ENCODE results near the gene C2CD3.

C2CD3 gene

DNA sequence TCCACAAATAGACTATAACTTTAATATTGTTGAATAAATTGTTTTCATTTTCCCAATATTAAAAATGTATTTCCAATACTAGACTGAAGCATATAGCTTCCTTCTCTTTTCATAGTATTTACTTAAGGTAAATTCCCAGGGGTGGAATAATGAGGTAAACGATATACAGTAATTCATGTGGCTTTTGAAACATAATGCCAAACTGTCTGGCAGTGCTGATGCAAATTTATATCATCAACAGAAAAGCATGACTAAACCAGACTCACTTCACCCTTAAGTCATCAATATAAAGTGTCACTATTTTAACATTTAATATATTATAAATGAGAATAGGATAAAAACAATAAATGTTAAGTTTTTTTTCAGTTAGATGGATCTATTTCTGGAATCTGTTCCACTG is 13.6 kb downstream of the C2CD3 start:
- TF ChIP-seq, protein P1, sequence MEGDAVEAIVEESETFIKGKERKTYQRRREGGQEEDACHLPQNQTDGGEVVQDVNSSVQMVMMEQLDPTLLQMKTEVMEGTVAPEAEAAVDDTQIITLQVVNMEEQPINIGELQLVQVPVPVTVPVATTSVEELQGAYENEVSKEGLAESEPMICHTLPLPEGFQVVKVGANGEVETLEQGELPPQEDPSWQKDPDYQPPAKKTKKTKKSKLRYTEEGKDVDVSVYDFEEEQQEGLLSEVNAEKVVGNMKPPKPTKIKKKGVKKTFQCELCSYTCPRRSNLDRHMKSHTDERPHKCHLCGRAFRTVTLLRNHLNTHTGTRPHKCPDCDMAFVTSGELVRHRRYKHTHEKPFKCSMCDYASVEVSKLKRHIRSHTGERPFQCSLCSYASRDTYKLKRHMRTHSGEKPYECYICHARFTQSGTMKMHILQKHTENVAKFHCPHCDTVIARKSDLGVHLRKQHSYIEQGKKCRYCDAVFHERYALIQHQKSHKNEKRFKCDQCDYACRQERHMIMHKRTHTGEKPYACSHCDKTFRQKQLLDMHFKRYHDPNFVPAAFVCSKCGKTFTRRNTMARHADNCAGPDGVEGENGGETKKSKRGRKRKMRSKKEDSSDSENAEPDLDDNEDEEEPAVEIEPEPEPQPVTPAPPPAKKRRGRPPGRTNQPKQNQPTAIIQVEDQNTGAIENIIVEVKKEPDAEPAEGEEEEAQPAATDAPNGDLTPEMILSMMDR (IDR thresholded peaks at IDR 0.05; ENCODE audit: low read depth, low read length) = no peak
- H3K4me3 ChIP-seq (ENCODE audit: low read depth, low read length) = no peak overlapping the region

DNA sequence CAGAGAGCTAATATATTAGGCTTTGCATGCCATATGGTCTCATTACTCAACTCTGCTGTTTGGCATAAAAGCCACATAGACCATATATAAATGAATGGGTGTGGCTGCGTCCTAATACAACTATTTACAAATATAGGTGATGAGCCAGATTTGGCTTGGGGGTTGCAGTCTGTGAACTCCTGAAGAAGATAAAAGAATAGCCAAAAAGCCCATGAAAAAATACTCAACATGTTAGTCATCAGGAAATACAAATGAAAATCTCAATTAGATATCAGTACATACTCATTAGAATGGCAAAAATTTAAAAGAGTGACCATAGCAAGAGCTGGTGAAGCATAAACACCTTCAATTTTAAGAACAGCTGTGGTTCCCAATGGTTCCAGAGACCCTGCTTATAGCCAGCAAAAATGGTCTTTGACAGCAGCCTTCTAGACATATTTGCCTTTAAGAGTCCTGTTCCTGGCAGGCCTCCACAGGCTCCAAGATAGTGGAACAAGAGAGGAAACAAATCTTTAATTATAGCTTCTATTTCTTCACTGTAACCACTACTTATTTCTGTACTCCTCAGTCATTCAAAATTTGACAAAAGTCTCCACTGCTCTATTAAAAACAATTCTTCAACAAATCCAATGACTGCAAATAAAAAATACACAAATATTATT is 16.1 kb downstream of the C2CD3 start:
- TF ChIP-seq, protein P1 (IDR thresholded peaks at IDR 0.05; ENCODE audit: low read depth, low read length) = no peak
- H3K4me3 ChIP-seq (ENCODE audit: low read depth, low read length) = no peak overlapping the region

DNA sequence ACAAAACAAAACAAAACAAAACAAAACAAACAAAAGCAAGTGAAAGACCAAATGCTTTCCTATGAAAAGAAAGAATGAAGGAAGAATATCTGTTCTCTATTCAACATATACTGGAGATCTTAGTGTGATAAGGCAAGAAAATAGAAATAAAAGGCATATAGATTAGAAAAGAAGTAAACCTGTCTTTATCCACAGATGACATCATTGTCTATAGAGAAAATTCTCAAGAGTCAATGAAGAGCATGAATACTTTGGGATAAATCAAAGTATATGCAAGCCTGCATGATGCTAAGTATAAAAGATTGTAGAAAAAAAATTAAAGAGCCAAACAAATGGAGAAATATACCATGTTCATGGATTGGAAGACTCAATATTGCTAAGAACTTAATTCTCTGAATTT is 17.6 kb downstream of the C2CD3 start:
- TF ChIP-seq, protein P1 (IDR thresholded peaks at IDR 0.05; ENCODE audit: low read depth, low read length) = no peak
- no peak overlapping the region for H3K4me3 ChIP-seq (ENCODE audit: low read depth, low read length)

DNA sequence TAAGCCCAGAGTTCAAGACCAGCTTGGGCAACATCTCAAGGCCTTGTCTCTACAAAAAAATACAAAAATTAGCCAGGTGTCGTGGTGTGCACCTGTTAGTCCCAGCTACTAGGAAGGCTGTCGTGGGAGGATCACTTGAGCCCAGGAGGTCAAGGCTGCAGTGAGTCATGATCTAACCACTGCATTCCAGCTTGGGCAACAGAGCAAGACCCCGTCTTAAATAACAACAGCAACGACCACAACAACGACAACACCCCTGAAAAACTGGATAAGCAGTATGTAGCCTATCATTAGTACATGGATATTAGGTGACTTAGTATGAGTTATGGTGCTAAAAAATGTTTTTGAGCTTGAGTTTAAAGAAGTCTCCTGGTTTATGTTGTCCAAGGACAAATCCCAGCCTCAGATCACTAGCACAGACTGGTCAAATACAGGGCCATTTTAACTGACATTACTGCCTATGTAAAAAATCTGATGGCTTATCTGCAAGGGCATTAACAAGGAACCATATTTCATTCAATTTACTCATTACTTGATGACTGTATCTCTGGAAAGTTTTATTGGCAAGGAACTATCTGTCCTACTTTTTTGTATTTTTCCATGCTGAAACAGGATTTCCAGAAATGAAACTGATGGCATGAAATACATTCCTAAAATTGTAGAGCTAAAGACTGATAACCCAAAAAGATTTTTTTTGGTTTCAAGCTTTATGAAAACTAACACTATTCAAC is 23.4 kb downstream of the C2CD3 start:
- TF ChIP-seq, protein P1 (IDR thresholded peaks at IDR 0.05; ENCODE audit: low read depth, low read length) = no peak
- H3K4me3 ChIP-seq (ENCODE audit: low read depth, low read length) = no peak overlapping the region

DNA sequence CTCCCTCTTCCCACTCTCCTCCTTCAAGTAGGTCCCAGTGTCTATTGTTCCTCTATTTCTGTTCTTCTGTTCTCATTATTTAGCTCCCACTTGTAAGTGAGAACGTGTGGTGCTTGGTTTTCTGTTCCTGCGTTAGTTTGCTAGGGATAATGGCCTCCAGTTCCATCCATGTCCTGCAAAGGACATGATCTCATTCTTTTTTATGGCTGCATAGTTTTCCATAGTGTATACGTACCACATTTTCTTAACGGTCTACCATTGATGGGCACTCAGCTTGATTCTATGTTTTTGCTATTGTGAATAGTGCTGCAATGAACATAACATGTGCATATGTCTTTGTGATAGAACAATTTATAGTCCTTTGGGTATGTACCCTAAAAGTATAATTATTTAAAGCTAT is 26.2 kb downstream of the C2CD3 start:
- H3K4me3 ChIP-seq (ENCODE audit: low read depth, low read length) = no peak overlapping the region
- TF ChIP-seq, protein P1 (IDR thresholded peaks at IDR 0.05; ENCODE audit: low read depth, low read length) = no peak

DNA sequence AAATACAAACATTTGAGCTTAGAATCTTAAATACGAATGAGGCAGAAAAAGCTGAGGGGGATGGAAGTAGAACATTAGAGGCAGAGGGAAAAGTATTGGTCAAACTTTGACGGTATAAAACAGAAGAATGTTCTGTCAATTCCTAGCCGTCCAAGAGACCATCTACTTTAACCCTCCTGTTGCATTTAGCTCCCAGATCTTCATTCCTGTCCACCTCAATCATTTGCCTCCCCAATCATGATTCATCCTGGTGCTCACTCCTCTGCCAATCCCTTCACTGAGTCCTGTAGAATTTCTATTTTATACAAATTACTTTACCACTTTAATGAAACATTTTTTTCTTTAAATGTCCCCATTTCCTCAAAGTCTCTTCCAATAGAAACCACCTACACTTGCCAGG is 28.2 kb downstream of the C2CD3 start:
- H3K4me3 ChIP-seq (ENCODE audit: low read depth, low read length) = no peak overlapping the region
- TF ChIP-seq, protein P1 (IDR thresholded peaks at IDR 0.05; ENCODE audit: low read depth, low read length) = no peak

DNA sequence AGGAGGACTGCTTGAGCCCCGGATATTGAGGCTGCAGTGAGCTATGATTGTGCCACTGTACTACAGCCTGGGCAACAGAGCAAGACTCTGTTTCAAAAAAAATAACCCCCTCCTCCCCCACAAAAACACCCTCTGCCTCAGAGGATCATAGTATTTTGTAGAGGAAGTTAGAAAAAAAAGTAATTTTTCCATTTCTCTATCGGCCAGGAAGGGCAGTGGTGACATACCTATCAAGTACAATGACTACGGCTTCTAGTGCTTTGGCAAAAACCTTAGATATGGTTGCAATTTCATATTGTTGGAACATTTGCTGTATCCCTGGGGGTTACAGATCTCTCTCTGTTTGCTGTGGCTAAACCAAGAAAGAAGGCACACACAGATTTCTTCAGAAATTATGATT is 28.9 kb downstream of the C2CD3 start:
- TF ChIP-seq, protein P1 (IDR thresholded peaks at IDR 0.05; ENCODE audit: low read depth, low read length) = no peak
- no peak overlapping the region for H3K4me3 ChIP-seq (ENCODE audit: low read depth, low read length)

All from WI38 (cell line).